Psoas muscle (tissue), 8 donors: ENCODE measurements around the gene CCSAP. TPM values are rescaled to one million over a fixed set of nuclear protein-coding genes. Genes with fewer than 3 reads are reported as not detected.

Source experiments
- ATAC-seq, 4 donors: fragments of 200-7000 bp; cut with Tn5 transposase; one replicate each; pipeline ENCODE4 v1.9.1; 2020; ENCODE audit warnings: moderate library complexity in 3 of 4, mild to moderate bottlenecking in 2 of 4
- DNase-seq, 2 donors: peaks; one replicate each; pipeline ENCODE4 v3.0.0-alpha.2; 2020
- H3K27ac ChIP-seq: fragments of 200-600 bp; one replicate; pipeline ENCODE4 v1.8.0; 2022
- H3K27me3 ChIP-seq, 3 donors: fragments of 200-600 bp in 1 of 3; one replicate each; pipeline versions ENCODE4 v1.6.1 to v1.8.0; 2013 to 2022; ENCODE audit warnings: low read length in 2 of 3, mild to moderate bottlenecking in 2 of 3, moderate library complexity in 1 of 3; ENCODE audit not compliant: insufficient read depth in 3 of 3
- H3K36me3 ChIP-seq, 2 donors: fragments of 200-600 bp in 1 of 2; one replicate each; pipeline versions ENCODE4 v1.6.1 to v1.8.0; 2013 to 2022; ENCODE audit warnings: low read depth in 1 of 2, mild to moderate bottlenecking in 1 of 2, moderate library complexity in 1 of 2; ENCODE audit not compliant: insufficient read depth in 1 of 2
- H3K4me1 ChIP-seq: fragments of 200-600 bp; one replicate; pipeline ENCODE4 v1.8.0; 2022
- H3K4me3 ChIP-seq: fragments of 200-600 bp; one replicate; pipeline ENCODE4 v1.8.0; 2022; ENCODE audit warnings: mild to moderate bottlenecking
- H3K9me3 ChIP-seq: fragments of 200-600 bp; one replicate; pipeline ENCODE4 v1.8.0; 2022
- CTCF ChIP-seq: fragments of 200-600 bp; IDR thresholded peaks from one replicate; pipeline ENCODE4 v1.8.0; 2022; ENCODE audit warnings: antibody characterized with exemption
- WGBS, 3 donors: extraction: QIAGEN DNeasy Blood & Tissue Kit; methylation state at CpG; one replicate each; pipeline versions ENCODE4 v1.1.6 to v1.1.7; 2013; 5-methylcytosine and 5-hydroxymethylcytosine counted together
- intact Hi-C, 2 donors: fragments of 100-400 bp; cut with DNase I; formaldehyde crosslinking; loops; one replicate each; pipeline versions ENCODE4 v1.11.0 to v1.14.2; 2022
- polyA plus RNA-seq, 3 donors: library from polyadenylated mRNA; stranded (reverse); fragments of 200-250 nt; gene quantifications; one replicate each; pipeline ENCODE4 v1.2.3, GENCODE V29; 2013
- total RNA-seq, 4 donors: library from RNA; stranded (reverse); fragmentation: NEBNext Ultra II Directional in 2 of 4; extraction: Animal tissue kit (Norgen Biotek cat#: 25700) in 2 of 4; gene quantifications; one replicate each; pipeline versions ENCODE4 v1.2.1 to v1.2.4, GENCODE V29; 2021 to 2023
- donor health status: healthy with polysubstance abuse.
- donor health status: DM: no; HTN: no; CAD: no; lungs with moderate emphysema.
- donor health status: Bipolar disorder and iron deficiency.
- donor health status: healthy.
- donor health status: DM: yes; HTN: yes; CAD: no.
- donor health status: DM: no; HTN: no; CAD: no.
- donor health status: DM: no; HTN: no; CAD: no.
- donor health status: DM: yes; HTN: yes; CAD: no.

The CCSAP gene
- total and polyA plus RNA-seq, 7 donors = 0.53 to 2.2 (median 1.2) TPM

- intact Hi-C loops = no loop called here
- Histone ChIP-seq H3K4me3 (no peak overlapping the region), H3K27ac (no peak overlapping the region), H3K27me3 (no peaks in the 10 kb centered on the region), H3K36me3 (peaks cover 2 to 68% of the 10 kb centered on the region in 2 donors), H3K9me3 (no peaks in the 10 kb centered on the region), H3K4me1 (peaks cover 16% of the 10 kb centered on the region)
- WGBS, 3 donors = 87 to 90% (median 89%) methylated on average over 6 of the region's 6 CpGs
- DNase-seq = no peak
- TF ChIP-seq CTCF = no peak
- ATAC-seq = no peak
Observed at GRCh38 chr1:229300099-229300757, 42.6 kb downstream of the CCSAP start.

- no peak overlapping the region for H3K27ac ChIP-seq
- no peaks in the 10 kb centered on the region for H3K9me3 ChIP-seq
- no peak for ATAC-seq
- no peak overlapping the region for H3K4me3 ChIP-seq
- intact Hi-C loops = no loop called here
- WGBS, 3 donors = 95 to 97% (median 96%) methylated on average over 5 of the region's 5 CpGs
- peaks cover 2 to 56% of the 10 kb centered on the region in 2 donors for H3K36me3 ChIP-seq
- TF ChIP-seq CTCF = no peak
- no peak for DNase-seq
- peaks cover 16% of the 10 kb centered on the region for H3K4me1 ChIP-seq
- no peaks in the 10 kb centered on the region for H3K27me3 ChIP-seq
Observed at GRCh38 chr1:229298887-229299503, 43.9 kb downstream of the CCSAP start.

GRCh38 chr1:229298420-229298819, 44.4 kb downstream of the CCSAP start:
- Histone ChIP-seq H3K27ac (no peak overlapping the region), H3K36me3 (peaks cover 2 to 50% of the 10 kb centered on the region in 2 donors), H3K4me1 (peaks cover 16% of the 10 kb centered on the region), H3K27me3 (no peaks in the 10 kb centered on the region), H3K4me3 (no peak overlapping the region), H3K9me3 (no peaks in the 10 kb centered on the region)
- no peak for TF ChIP-seq CTCF
- ATAC-seq = no peak
- no peak for DNase-seq
- intact Hi-C loops = no loop called here

GRCh38 chr1:229297746-229298145, 45.1 kb downstream of the CCSAP start:
- Histone ChIP-seq H3K27me3 (no peaks in the 10 kb centered on the region), H3K4me1 (peaks cover 16% of the 10 kb centered on the region), H3K9me3 (no peaks in the 10 kb centered on the region), H3K27ac (no peak overlapping the region), H3K4me3 (no peak overlapping the region), H3K36me3 (peaks cover 2 to 44% of the 10 kb centered on the region in 2 donors)
- TF ChIP-seq CTCF = no peak
- ATAC-seq = no peak
- DNase-seq = no peak
- 95 to 98% (median 98%) methylated on average over 1 of the region's 1 CpG for WGBS, 3 donors
- intact Hi-C loops = no loop called here
